Fibroblast of peridontal ligament (primary cell): ENCODE data around the gene SFXN3.

Experiments used
- DNase-seq: peaks from one replicate; pipeline ENCODE4 v3.0.0-alpha.2; 2010; ENCODE audit errors: extremely low read depth

Gene SFXN3

GRCh38 chr10:101000127-101000914, 30.7 kb upstream of the SFXN3 start:
- no peak for DNase-seq

- peak; percentile 92 for DNase-seq
Measured at GRCh38 chr10:101000915-101001658, 29.9 kb upstream of the SFXN3 start.

- no peak for DNase-seq
Measured at GRCh38 chr10:101001659-101002035, 29.4 kb upstream of the SFXN3 start.

- DNase-seq = no peak
Measured at GRCh38 chr10:101002456-101002855, 28.6 kb upstream of the SFXN3 start.

GRCh38 chr10:101003639-101004206, 27.3 kb upstream of the SFXN3 start:
- DNase-seq = no peak

- no peak for DNase-seq
Measured at GRCh38 chr10:101005361-101005760, 25.7 kb upstream of the SFXN3 start.

GRCh38 chr10:101005869-101006567, 25.0 kb upstream of the SFXN3 start:
- no peak for DNase-seq

GRCh38 chr10:101006593-101007098, 24.4 kb upstream of the SFXN3 start:
- no peak for DNase-seq

GRCh38 chr10:101007099-101007711, 23.8 kb upstream of the SFXN3 start:
- DNase-seq = no peak

GRCh38 chr10:101007915-101008822, 22.9 kb upstream of the SFXN3 start:
- no peak for DNase-seq

GRCh38 chr10:101008823-101009423, 22.1 kb upstream of the SFXN3 start:
- DNase-seq = no peak

- no peak for DNase-seq
Measured at GRCh38 chr10:101010329-101010728, 20.7 kb upstream of the SFXN3 start.

GRCh38 chr10:101011517-101012423, 19.3 kb upstream of the SFXN3 start:
- DNase-seq = no peak

- peak; percentile 91 for DNase-seq
Measured at GRCh38 chr10:101012525-101013364, 18.3 kb upstream of the SFXN3 start.

GRCh38 chr10:101013365-101013825, 17.6 kb upstream of the SFXN3 start:
- no peak for DNase-seq

GRCh38 chr10:101014230-101014884, 16.7 kb upstream of the SFXN3 start:
- DNase-seq = peak; percentile 70

GRCh38 chr10:101014966-101015581, 16.0 kb upstream of the SFXN3 start:
- DNase-seq = peak; percentile 90
